K562 (cell line): ENCODE data around the gene TMED5. TPM values are rescaled to one million over a fixed set of nuclear protein-coding genes. Genes with fewer than 3 reads are reported as not detected.

Experiments used
- ATAC-seq: fragments of 200-7000 bp; cut with Tn5 transposase; 3 replicates; pipeline ENCODE4 v1.9.1; 2020; ENCODE audit warnings: moderate library complexity
- BruUV-seq: library from RNA; stranded (reverse); fragments of 400-500 nt; replicated peaks from 2 replicates; lab custom pipeline; 2021; lab: Mats Ljungman, UMichigan
- CTCF ChIA-PET: fragments of 300-600 bp; formaldehyde crosslinking; extraction: SDS; loops from one replicate; lab custom pipeline; 2021; ENCODE audit warnings: low intra/inter-chr PET ratio; lab: Yijun Ruan, JAX
- POLR2A ChIA-PET: fragments of 300-600, 350-650 bp; sonication (Branson Sonifier 250); formaldehyde crosslinking; extraction: SDS; loops from one replicate; lab custom pipeline; 2021; ENCODE audit warnings: antibody characterized with exemption, inconsistent platforms; lab: Yijun Ruan, JAX
- DNase-seq, 4 experiments: peaks; one replicate each; pipeline versions ENCODE4 v3.0.0 to v3.0.0-alpha.2; 2011 to 2018; ENCODE audit warnings: low spot score in 3 of 4, mixed read lengths in 3 of 4; ENCODE audit errors: extremely low read depth in 1 of 4
- FAIRE-seq: peaks from 2 replicates; lab custom pipeline; 2011; peaks lifted over from hg19 to GRCh38; lab: Jason Lieb, UNC
- H2AFZ ChIP-seq: 2 replicates; pipeline ENCODE4 v1.6.0; 2011; ENCODE audit warnings: low read depth, low read length, control low read depth, inconsistent platforms
- H3K27ac ChIP-seq: fragments of 200-600 bp; 3 replicates; pipeline ENCODE4 v1.8.0; 2011; ENCODE audit warnings: low read depth, mild to moderate bottlenecking, control low read depth, inconsistent platforms, low read length, moderate library complexity, mixed read lengths; ENCODE audit errors: extremely low read depth
- H3K27me3 ChIP-seq, 2 experiments: fragments of 300-600 bp in 1 of 2; 2 replicates in 1 of 2; 3 replicates in 1 of 2; pipeline versions ENCODE4 v1.6.0 to v1.8.0; 2011; ENCODE audit warnings: inconsistent platforms in 2 of 2, low read length in 2 of 2, mild to moderate bottlenecking in 1 of 2, mixed read lengths in 1 of 2, moderate library complexity in 1 of 2; ENCODE audit not compliant: control insufficient read depth in 2 of 2, insufficient read depth in 2 of 2
- H3K36me3 ChIP-seq: fragments of 300-600 bp; 3 replicates; pipeline ENCODE4 v1.8.0; 2011; ENCODE audit warnings: mild to moderate bottlenecking, low read length, inconsistent platforms; ENCODE audit not compliant: control insufficient read depth, insufficient read depth
- H3K4me1 ChIP-seq, 2 experiments: fragments of 200-600 bp in 1 of 2; replicated peaks in 1 of 2; 2 replicates in 1 of 2; 3 replicates in 1 of 2; pipeline versions ENCODE4 v1.5.1 to v1.8.0; 2011; ENCODE audit warnings: inconsistent platforms in 2 of 2, low read length in 2 of 2, mild to moderate bottlenecking in 1 of 2, mixed read lengths in 1 of 2, moderate library complexity in 1 of 2; ENCODE audit not compliant: control insufficient read depth in 2 of 2, insufficient read depth in 2 of 2
- H3K4me2 ChIP-seq: 2 replicates; pipeline ENCODE4 v1.6.1; 2011; ENCODE audit warnings: low read length, control low read depth, inconsistent platforms, mixed read lengths; ENCODE audit not compliant: insufficient read depth
- H3K4me3 ChIP-seq: fragments of 200-600 bp; sonication (generic), shearing (Covaris generic); 2 replicates; pipeline ENCODE4 v1.5.1; 2016; ENCODE audit warnings: control low read depth, inconsistent platforms
- H3K79me2 ChIP-seq: fragments of 200-600 bp; 3 replicates; pipeline ENCODE4 v1.8.0; 2011; ENCODE audit warnings: low read length, inconsistent platforms; ENCODE audit not compliant: control insufficient read depth, insufficient read depth
- H3K9ac ChIP-seq, 2 experiments: 2 replicates each; pipeline versions ENCODE4 v1.6.0 to v1.6.1; 2011; ENCODE audit warnings: low read depth in 2 of 2, low read length in 2 of 2, control low read depth in 1 of 2, inconsistent platforms in 1 of 2, mild to moderate bottlenecking in 1 of 2, mixed read lengths in 1 of 2; ENCODE audit not compliant: insufficient read depth in 1 of 2
- H3K9me1 ChIP-seq: one replicate; pipeline ENCODE4 v1.6.0; 2011; ENCODE audit warnings: inconsistent platforms, mild to moderate bottlenecking, low read length, moderate library complexity; ENCODE audit not compliant: control insufficient read depth, insufficient read depth
- H3K9me3 ChIP-seq: replicated peaks from 2 replicates; pipeline ENCODE4 v1.5.1; 2011; ENCODE audit warnings: low read depth, low read length, inconsistent platforms; ENCODE audit not compliant: control insufficient read depth, insufficient read depth
- H4K20me1 ChIP-seq: replicated peaks from 2 replicates; pipeline ENCODE4 v1.6.1; 2011; ENCODE audit warnings: low read length, inconsistent platforms, mixed read lengths; ENCODE audit not compliant: control insufficient read depth, insufficient read depth
- HOMEZ ChIP-seq: fragments of 250-450 bp; sonication (Bioruptor Pico); IDR thresholded peaks from 2 replicates; pipeline ENCODE4 v1.4.0; 2020; ENCODE audit warnings: mild to moderate bottlenecking, moderate library complexity
- THAP7 ChIP-seq: fragments of 250-450 bp; sonication (Bioruptor Pico); IDR thresholded peaks from 2 replicates; pipeline ENCODE4 v1.5.0; 2021
- WGBS: fragments of 100-300 bp; shearing (Covaris generic); methylation state at CpG from one replicate; pipeline ENCODE4 v1.1.6; 2016; ENCODE audit warnings: low coverage, mixed read lengths; ENCODE audit not compliant: insufficient coverage; ENCODE audit errors: missing lambda C conversion rate; 5-methylcytosine and 5-hydroxymethylcytosine counted together
- in situ Hi-C: fragments of 300-500 bp; cut with MboI; formaldehyde crosslinking; loops from 4 replicates; pipeline ENCODE4 v1.15.0; 2018; ENCODE audit warnings: inconsistent platforms, mixed read lengths
- intact Hi-C: fragments of 100-400 bp; cut with micrococcal nuclease; formaldehyde crosslinking; loops from 2 replicates; pipeline ENCODE4 v1.14.2; 2022
- polyA plus RNA-seq, 8 experiments: library from polyadenylated mRNA; depleted of rRNA in 4 of 8; stranded (reverse) in 5 of 8; unstranded in 3 of 8; fragments of >200 nt; fragmentation: Nextera tagmentation in 2 of 8; fragmentation: Illumina TruSeq in 1 of 8; extraction: Ambion mirVana in 2 of 8; extraction: Trizol in 1 of 8; gene quantifications; 2 replicates each; pipeline versions ENCODE4 v1.2.1 to v1.2.3, GENCODE V29; 2011 to 2014; ENCODE audit warnings: inconsistent platforms in 1 of 8, missing spikeins in 1 of 8
- total RNA-seq, 7 experiments: library from RNA; depleted of rRNA in 6 of 7; stranded (reverse); fragments of >200 nt in 6 of 7; fragmentation: Illumina TruSeq in 2 of 7; extraction: Trizol in 2 of 7; gene quantifications; 2 replicates each; pipeline versions ENCODE4 v1.2.1 to v1.2.3, GENCODE V29; 2011 to 2021; ENCODE audit warnings: low replicate concordance in 1 of 7
- TF ChIP-seq, protein P1 (sequence below), 2 experiments: fragments of 450-650 bp; formaldehyde crosslinking in 1 of 2; IDR thresholded peaks; 2 replicates each; pipeline versions ENCODE4 v1.4.0 to v1.6.1; 2014 to 2020; ENCODE audit warnings: mild to moderate bottlenecking in 2 of 2, borderline replicate concordance in 1 of 2, low read depth in 1 of 2

TMED5 gene
- total and polyA plus RNA-seq, 9 of the 15 experiments (the other 6 are each of a cell fraction or from before 2014, with no cell fraction given): 28.7 to 83.7 (median 67.2) TPM

GRCh38 chr1:93140106-93140505, 40.1 kb downstream of the TMED5 start:
- Histone ChIP-seq H3K4me1 (no peaks in the 10 kb centered on the region), H3K9ac (no peak overlapping the region), H3K4me3 (no peak overlapping the region), H3K27me3 (no peaks in the 10 kb centered on the region), H3K4me2 (no peak overlapping the region), H3K9me3 (no peaks in the 10 kb centered on the region), H3K79me2 (no peaks in the 10 kb centered on the region; the same call in 2 of the 3 replicates), H3K9me1 (no peaks in the 10 kb centered on the region), H3K27ac (no peak overlapping the region), H3K36me3 (peaks cover 74% of the 10 kb centered on the region), H4K20me1 (no peaks in the 10 kb centered on the region), H2AFZ (no peak overlapping the region)
- no TSS peak for BruUV-seq
- POLR2A ChIA-PET: interaction anchor here (1.0 to 1.1 kb wide), 2 partner anchors 11 to 60 kb away, joined by 3 to 4 read pairs; no protein-coding TSS in a partner anchor
- DNase-seq: no peak
- TF ChIP-seq THAP7 (CRISPR knock-in tag) (no peak), HOMEZ (CRISPR knock-in tag) (no peak)
- TF ChIP-seq, protein P1, sequence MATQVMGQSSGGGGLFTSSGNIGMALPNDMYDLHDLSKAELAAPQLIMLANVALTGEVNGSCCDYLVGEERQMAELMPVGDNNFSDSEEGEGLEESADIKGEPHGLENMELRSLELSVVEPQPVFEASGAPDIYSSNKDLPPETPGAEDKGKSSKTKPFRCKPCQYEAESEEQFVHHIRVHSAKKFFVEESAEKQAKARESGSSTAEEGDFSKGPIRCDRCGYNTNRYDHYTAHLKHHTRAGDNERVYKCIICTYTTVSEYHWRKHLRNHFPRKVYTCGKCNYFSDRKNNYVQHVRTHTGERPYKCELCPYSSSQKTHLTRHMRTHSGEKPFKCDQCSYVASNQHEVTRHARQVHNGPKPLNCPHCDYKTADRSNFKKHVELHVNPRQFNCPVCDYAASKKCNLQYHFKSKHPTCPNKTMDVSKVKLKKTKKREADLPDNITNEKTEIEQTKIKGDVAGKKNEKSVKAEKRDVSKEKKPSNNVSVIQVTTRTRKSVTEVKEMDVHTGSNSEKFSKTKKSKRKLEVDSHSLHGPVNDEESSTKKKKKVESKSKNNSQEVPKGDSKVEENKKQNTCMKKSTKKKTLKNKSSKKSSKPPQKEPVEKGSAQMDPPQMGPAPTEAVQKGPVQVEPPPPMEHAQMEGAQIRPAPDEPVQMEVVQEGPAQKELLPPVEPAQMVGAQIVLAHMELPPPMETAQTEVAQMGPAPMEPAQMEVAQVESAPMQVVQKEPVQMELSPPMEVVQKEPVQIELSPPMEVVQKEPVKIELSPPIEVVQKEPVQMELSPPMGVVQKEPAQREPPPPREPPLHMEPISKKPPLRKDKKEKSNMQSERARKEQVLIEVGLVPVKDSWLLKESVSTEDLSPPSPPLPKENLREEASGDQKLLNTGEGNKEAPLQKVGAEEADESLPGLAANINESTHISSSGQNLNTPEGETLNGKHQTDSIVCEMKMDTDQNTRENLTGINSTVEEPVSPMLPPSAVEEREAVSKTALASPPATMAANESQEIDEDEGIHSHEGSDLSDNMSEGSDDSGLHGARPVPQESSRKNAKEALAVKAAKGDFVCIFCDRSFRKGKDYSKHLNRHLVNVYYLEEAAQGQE (IDR thresholded peaks at IDR 0.05; ENCODE audit: borderline replicate concordance): no peak
- TF ChIP-seq, protein P1 (CRISPR knock-in tag; IDR thresholded peaks at IDR 0.05; ENCODE audit: low read depth): no peak
- in situ Hi-C loops: no loop called here
- intact Hi-C loops: no loop called here
- FAIRE-seq: no peak
- CTCF ChIA-PET: interaction anchor here (0.7 kb wide), 1 partner anchor 500 kb away, joined by 3 read pairs; no protein-coding TSS in a partner anchor
- ATAC-seq: no peak
- WGBS: 89% methylated on average over 1 of the region's 1 CpG
